HepG2 (cell line): Measurements from ENCODE around the gene LGALS1. TPM values are rescaled to one million over a fixed set of nuclear protein-coding genes. Genes with fewer than 3 reads are reported as not detected.

Experiments
- ATF7 ChIP-seq, 2 experiments: fragments of 450-650 bp in 1 of 2; sonication (generic) in 1 of 2; formaldehyde crosslinking in 1 of 2; IDR thresholded peaks; 2 replicates each; pipeline versions ENCODE4 v1.4.0 to v1.6.1; 2016 to 2020; ENCODE audit warnings: antibody characterized with exemption in 1 of 2, mild to moderate bottlenecking in 1 of 2, missing genetic modification reagents in 1 of 2
- ATF7-NPFF ChIP-seq: sonication (generic); formaldehyde crosslinking; IDR thresholded peaks from 2 replicates; pipeline ENCODE4 v1.8.1; 2023; ENCODE audit warnings: mild to moderate bottlenecking, low read depth, missing genetic modification reagents, moderate library complexity
- DBP ChIP-seq: sonication (generic); formaldehyde crosslinking; IDR thresholded peaks from 2 replicates; pipeline ENCODE4 v1.4.0; 2020; ENCODE audit warnings: missing genetic modification reagents; ENCODE audit errors: not compliant biosample characterization
- HNF1A ChIP-seq, 2 experiments: sonication (generic) in 1 of 2; formaldehyde crosslinking in 1 of 2; IDR thresholded peaks; 2 replicates each; pipeline versions ENCODE4 v1.4.0 to v1.6.1; 2016 to 2020; ENCODE audit warnings: borderline replicate concordance in 1 of 2, low read depth in 1 of 2, mild to moderate bottlenecking in 1 of 2, missing genetic modification reagents in 1 of 2
- MAF1 ChIP-seq: sonication (generic); formaldehyde crosslinking; IDR thresholded peaks from 2 replicates; pipeline ENCODE4 v1.5.0; 2020; ENCODE audit warnings: missing genetic modification reagents, borderline replicate concordance
- MIER3 ChIP-seq: IDR thresholded peaks from 2 replicates; pipeline ENCODE4 v1.6.1; 2016; ENCODE audit warnings: missing compliant biosample characterization, borderline replicate concordance
- NR2F2 ChIP-seq: IDR thresholded peaks from 2 replicates; pipeline ENCODE4 v1.6.1; 2012; ENCODE audit warnings: low read depth, inconsistent platforms, borderline replicate concordance
- POGZ ChIP-seq: sonication (generic); formaldehyde crosslinking; IDR thresholded peaks from 2 replicates; pipeline ENCODE4 v1.4.0; 2020; ENCODE audit warnings: mild to moderate bottlenecking, missing genetic modification reagents
- SRF ChIP-seq: IDR thresholded peaks from 2 replicates; pipeline ENCODE4 v1.6.1; 2011; ENCODE audit warnings: mild to moderate bottlenecking, low read depth, low read length, moderate library complexity
- TBX2 ChIP-seq: sonication (generic); formaldehyde crosslinking; IDR thresholded peaks from 2 replicates; pipeline ENCODE4 v1.5.0; 2020; ENCODE audit warnings: missing genetic modification reagents, mild to moderate bottlenecking, borderline replicate concordance
- ZNF34 ChIP-seq: sonication (generic); formaldehyde crosslinking; IDR thresholded peaks from 2 replicates; pipeline ENCODE4 v1.4.0; 2020; ENCODE audit warnings: mild to moderate bottlenecking, missing genetic modification reagents, borderline replicate concordance
- ZNF407 ChIP-seq: sonication (generic); formaldehyde crosslinking; IDR thresholded peaks from one replicate; pipeline ENCODE4 v1.5.1; 2020; ENCODE audit warnings: mild to moderate bottlenecking, missing genetic modification reagents; ENCODE audit errors: not compliant biosample characterization
- ZNF563 ChIP-seq: sonication (generic); formaldehyde crosslinking; IDR thresholded peaks from 2 replicates; pipeline ENCODE4 v1.8.0; 2022; ENCODE audit warnings: mild to moderate bottlenecking, moderate library complexity, missing genetic modification reagents
- ZNF598 ChIP-seq: sonication (generic); formaldehyde crosslinking; IDR thresholded peaks from 2 replicates; pipeline ENCODE4 v1.5.1; 2020; ENCODE audit warnings: mild to moderate bottlenecking, missing genetic modification reagents, borderline replicate concordance
- polyA plus RNA-seq, 8 experiments: library from polyadenylated mRNA; depleted of rRNA in 3 of 8; stranded (reverse) in 7 of 8; unstranded in 1 of 8; fragments of >200 nt; fragmentation: Illumina TruSeq in 4 of 8; extraction: Trizol in 4 of 8; gene quantifications; 2 replicates each; pipeline versions ENCODE4 v1.2.1 to v1.2.3, GENCODE V29; 2011 to 2016; ENCODE audit warnings: low read depth in 4 of 8, missing spikeins in 1 of 8, mixed read lengths in 1 of 8; ENCODE audit not compliant: insufficient read depth in 1 of 8
- total RNA-seq, 5 experiments: library from RNA; depleted of rRNA; stranded (reverse); fragments of >200 nt; fragmentation: Illumina TruSeq; extraction: Trizol; gene quantifications; 2 replicates each; pipeline ENCODE4 v1.2.3, GENCODE V29; 2016; ENCODE audit warnings: low read depth in 1 of 5

The LGALS1 gene
- total and polyA plus RNA-seq, 2 of the 13 experiments (the other 11 are each of a cell fraction or from before 2014, with no cell fraction given), result 103 to 858 TPM

- TF ChIP-seq ZNF407 (CRISPR knock-in tag) (no peak), ATF7-NPFF (CRISPR knock-in tag) (no peak), TBX2 (peak; percentile 53; the same call in 1 of the 2 replicates), SRF (no peak; the same call in 1 of the 2 replicates), MIER3 (CRISPR knock-in tag) (0 out of 2 replicates have a peak, but pooled peaks have one; percentile 51), POGZ (CRISPR knock-in tag) (no peak), DBP (CRISPR knock-in tag) (no peak), ATF7 (IDR thresholded peaks at IDR 0.05) (peak; percentile 91), ATF7 (CRISPR knock-in tag; IDR thresholded peaks at IDR 0.05) (peak; percentile 90), NR2F2 (no peak), ZNF563 (CRISPR knock-in tag) (no peak), ZNF598 (CRISPR knock-in tag) (no peak), ZNF34 (CRISPR knock-in tag) (no peak), MAF1 (CRISPR knock-in tag) (no peak), HNF1A (IDR thresholded peaks at IDR 0.05; ENCODE audit: low read depth) (no peak), HNF1A (CRISPR knock-in tag; IDR thresholded peaks at IDR 0.05; ENCODE audit: borderline replicate concordance) (no peak; the same call in 1 of the 2 replicates)
These were observed 14.1 kb upstream of the LGALS1 start (continued) for GRCh38 chr22:37661160-37661924.
